A204.1 (cell line): Measurements from ENCODE around the gene ADAM11.

ENCODE experiments used
- FAIRE-seq: peaks from 2 replicates; lab custom pipeline; 2012; peaks lifted over from hg19 to GRCh38; lab: Jason Lieb, UNC

Gene ADAM11

DNA sequence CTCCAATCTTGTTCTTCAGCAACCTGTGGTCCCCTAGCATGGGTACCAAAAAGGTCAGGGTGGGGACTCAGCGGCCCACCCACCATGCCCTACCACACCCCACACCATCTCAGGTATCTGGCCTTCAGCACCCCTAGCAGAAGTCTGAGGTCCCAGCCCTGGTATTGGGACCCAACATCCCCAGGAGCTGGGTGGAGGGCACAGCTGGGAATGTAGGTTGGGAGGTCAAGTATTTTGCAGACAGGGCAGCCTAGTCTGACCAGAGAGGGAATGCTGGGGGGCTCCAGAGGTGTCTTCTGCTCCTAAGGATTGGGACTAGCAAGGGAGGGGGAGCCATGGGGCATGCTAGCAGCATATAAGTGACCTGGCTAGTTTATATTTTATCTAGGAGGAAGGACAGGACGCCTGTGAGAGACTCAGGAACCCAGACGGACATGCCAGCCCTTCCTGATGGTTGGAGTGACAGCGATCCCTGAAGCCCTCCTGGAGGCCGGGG, 822 bp upstream of the ADAM11 start:
- FAIRE-seq = no peak

DNA sequence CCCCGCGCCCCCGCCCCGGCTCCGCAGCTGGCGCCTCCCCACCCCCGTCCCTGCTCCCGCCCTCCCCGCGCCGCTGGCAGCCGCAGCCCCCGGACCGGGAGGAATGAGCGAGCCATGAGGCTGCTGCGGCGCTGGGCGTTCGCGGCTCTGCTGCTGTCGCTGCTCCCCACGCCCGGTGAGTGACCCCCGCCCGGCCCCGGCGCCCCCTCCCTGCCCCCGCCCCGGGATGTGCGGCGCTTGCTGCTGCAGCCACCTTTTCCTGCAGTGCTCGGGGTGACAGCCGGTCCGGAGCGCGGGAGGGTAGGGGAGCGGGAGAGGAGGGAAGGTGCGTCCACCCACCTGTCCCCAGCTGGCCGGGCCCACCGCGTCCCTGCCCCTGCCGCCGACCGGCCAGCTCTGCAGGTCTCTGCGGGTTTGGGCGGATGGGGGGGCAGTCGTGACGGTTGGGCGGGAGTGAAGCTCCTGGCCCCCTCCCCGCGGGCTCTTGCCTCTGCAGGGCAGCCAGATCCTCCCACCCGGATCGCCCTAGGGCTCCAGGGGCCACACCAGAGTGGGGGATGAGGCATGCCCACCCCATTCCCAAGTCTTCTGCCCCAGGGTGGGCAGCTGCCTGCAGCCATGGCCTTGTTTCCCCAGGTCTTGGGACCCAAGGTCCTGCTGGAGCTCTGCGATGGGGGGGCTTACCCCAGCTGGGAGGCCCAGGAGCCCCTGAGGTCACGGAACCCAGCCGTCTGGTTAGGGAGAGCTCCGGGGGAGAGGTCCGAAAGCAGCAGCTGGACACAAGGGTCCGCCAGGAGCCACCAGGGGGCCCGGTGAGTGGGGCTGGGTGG, 513 bp downstream of the ADAM11 start:
- no peak for FAIRE-seq

DNA sequence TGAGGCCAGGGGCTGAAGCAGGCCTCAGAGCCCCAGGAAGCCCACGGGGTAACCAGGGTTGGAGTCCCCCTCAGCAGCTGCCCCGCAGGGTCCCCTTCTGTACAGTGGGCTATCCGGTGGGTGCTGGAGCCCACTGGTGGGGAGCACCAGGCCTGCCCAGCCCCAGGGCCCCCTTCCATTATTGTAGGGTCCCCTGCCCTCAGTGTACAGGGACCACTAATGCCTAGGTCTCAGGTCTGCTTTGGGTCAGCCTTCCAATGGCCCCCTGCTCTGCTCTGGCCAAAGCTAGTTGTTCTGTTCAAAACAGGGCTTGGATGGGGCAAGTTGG, 1.1 kb downstream of the ADAM11 start:
- FAIRE-seq = no peak

DNA sequence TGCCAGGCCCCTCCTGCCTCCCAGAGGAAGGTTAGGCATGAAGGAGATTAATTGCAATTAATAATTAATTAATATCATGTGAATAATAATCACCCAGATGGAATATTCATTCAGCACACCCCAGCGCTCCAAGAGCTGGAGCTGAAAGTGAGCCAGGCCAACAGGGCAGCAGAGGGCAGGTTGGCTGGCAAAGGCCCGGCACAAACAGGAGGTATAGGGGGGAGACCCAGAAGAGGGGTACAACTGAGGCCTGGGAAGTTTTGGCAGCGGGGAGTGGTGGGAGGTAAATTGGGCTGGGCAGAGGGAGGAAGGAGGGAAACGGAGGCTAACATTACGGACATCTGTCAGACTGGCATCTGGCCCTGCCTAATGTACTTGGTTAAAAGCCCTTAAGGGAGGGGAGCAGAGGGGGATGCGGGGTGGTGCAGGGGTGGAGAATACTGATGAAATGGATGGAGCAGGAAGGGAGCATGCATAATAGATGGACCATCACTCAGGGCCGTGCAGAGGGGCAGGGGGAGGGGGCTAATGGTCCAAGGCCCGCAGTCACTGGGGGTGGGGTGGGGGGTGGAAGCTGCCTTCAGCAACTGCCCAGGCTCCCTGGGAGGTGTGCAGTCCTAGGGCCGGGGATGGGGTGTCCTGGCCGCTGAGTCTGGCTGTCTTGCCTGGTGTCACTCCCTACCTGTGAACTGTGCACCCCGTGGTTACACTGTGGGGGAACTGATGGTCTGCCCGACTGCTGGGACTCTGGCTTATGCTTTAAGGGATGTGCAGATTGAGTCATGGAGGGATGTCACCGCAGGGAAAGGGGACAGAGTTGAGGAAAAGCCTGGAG, 1.9 kb downstream of the ADAM11 start:
- no peak for FAIRE-seq

- FAIRE-seq = no peak
These were observed 3.4 kb downstream of the ADAM11 start for GRCh38 chr17:44761932-44762810.

DNA sequence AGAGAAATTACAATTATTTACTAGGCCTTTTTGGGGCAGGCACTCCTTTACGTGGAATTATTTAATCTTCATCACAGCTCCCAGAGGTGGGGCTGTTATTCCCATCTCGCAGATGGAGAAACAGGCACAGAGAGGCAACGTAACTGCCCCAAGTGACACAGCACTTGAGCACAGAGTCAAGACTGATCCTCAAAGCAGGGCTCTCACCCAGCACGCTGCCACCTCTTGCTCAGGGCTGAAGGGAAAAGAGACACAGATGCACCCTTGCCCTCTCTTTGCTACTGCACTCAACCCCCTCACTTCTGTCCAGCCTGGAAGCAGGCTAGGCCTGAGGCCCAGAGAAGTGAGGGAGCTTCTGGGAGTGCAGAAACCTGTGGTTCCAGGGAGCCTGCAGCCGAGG, 4.4 kb downstream of the ADAM11 start:
- FAIRE-seq = no peak

DNA sequence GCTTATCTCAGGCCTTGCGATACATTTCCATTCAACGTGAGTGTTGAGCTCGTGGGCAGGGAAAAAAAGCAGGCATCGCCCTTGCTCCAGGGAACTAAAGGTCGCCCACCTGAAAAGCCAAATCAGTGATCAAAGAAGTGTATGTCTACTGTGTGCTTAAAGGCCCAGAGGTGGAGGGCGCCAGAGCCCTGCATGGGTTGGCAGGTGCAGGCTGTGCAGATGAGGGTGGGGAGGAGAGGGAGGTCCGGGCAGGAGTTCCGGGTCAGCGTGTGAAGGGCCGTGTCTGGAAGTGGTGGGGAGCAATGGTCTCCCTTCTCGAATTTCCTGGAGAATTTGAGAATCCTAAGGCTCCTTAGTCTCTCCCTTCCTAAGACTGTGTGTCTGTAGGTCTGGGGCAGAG, 7.2 kb downstream of the ADAM11 start:
- FAIRE-seq = no peak

DNA sequence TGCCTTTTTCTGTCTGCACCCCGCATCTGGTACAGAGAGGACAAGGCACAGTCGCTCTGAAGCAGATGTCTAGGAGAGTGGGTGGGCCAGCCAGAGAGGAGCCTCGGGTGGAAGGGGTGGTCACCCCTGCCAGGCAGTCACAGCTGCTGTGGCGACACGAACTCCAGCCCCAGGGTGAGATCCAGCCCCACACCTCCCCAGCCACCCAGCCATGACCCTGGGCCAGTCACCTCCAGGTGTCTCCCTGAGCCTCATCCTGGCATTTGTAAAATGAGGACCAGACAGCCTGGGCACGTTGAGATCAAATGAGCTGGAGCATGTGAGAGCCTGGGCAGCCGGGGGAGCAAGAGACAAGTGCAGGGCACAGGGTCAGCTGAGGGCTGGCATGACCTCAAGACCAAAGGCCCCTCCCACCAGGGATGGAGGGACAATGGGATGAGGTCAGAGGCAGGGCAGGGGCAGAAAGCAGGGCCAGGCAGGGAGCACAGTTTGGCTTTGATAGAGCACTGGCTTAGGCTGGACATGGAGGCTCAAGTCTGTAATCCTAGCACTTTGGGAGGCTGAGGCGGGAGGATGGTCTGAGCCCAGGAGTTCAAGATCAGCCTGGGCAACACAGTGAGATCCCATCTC, 7.7 kb downstream of the ADAM11 start:
- no peak for FAIRE-seq

GRCh38 chr17:44767493-44767892, 8.7 kb downstream of the ADAM11 start:
- no peak for FAIRE-seq

GRCh38 chr17:44768505-44769142, 9.8 kb downstream of the ADAM11 start:
- no peak for FAIRE-seq

DNA sequence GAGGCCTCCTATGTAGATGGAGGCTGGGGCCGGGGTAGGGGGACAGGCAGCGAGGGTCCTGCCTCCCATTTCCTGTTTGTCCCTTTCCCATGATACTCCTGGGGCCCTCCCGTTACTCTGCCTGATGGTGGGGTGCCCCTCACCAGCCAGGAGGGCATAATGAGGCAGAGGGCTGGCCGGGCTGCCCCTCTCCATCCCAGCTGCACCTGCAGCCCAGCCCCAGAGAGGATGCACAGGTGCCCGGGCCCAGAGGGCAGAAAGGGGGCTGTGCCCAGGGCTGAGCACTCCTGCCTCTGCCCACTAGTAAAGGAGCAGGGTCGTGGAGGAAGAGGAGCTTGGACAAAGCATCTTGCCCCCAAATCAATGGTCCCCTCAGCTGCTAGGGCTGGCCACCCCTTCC, 10.4 kb downstream of the ADAM11 start:
- FAIRE-seq = no peak

- no peak for FAIRE-seq
These were observed 10.9 kb downstream of the ADAM11 start for GRCh38 chr17:44769647-44770084.

DNA sequence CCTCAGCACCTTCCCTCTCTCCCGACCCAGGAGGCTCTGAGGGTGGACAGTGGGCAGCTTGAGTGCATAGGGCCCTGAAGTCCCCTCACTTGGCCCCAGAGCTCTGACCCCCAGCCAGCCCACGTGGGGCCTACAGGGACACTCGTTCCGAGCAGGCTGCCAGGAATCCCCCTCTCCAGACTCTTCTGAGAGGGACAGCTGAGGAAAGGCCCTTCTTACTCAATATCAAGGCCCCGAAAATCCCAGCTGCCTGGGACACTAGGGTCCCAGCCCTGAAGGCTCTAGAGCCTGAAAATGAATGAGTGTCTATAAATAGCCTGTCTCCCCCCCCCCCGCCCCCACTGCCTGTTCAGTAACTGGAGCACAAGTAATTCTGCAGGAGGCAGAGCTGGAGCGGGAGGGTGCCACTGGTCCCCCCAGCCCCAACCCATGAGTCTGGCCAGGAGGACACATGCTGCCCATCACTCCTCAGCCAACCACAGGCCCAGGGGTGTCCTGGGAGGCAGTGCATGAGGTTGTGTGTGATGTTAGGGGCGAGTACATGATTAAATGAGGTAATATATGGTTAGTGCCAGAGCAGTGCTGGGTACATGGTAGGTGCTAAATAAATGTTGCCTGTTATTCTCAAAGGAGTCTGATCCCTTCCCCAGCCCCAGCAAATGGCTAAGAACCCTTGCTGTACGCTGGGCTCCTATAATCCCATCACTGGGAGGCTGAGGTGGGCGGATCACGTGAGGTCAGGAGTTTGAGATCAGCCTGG, 11.6 kb downstream of the ADAM11 start:
- no peak for FAIRE-seq

GRCh38 chr17:44772308-44773045, 13.7 kb downstream of the ADAM11 start:
- FAIRE-seq = no peak

DNA sequence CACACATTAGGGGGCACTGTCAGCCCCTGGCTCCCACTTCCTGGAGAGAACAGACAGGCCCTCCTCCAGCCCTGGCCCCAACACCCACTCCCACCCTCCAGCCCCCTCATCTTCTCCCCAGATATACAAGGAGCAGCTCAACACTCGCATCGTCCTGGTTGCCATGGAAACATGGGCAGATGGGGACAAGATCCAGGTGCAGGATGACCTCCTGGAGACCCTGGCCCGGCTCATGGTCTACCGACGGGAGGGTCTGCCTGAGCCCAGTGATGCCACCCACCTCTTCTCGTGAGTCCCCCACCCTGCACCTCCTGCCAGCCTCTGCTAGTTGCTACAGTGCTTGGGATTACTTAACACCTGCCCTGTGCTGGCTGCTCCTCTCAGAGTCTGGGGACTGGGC, 14.4 kb downstream of the ADAM11 start:
- no peak for FAIRE-seq

DNA sequence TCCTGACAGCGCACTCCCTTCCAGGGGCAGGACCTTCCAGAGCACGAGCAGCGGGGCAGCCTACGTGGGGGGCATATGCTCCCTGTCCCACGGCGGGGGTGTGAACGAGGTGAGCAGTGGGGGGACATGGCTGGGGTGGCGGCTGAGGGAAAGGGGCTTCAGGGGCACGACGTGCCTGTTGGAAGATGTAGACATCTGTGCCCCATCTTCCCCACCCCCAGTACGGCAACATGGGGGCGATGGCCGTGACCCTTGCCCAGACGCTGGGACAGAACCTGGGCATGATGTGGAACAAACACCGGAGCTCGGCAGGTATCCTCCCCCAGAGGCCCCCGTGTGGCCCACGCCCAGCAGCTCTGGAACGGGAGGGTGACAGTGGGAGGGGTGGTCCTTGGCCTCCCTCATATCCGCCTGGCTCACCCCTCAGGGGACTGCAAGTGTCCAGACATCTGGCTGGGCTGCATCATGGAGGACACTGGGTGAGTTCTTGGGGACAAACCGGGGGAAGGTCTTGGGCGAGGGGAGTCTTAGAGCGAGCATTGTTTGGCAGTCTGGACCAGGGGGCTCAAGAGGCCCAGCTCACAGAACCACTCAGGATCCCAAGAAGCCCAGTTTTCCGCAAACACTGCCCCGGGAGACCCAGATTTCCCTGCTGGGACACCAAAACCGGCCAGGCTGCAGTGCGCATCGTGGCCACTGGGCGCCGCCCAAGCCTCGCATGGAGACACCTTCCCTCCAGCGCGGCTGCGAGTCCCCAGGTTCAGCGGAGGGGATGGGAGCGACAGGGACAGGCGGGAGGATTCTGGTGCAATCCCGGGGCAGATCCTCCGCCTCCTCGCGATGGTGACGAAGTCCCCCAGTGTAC, 15.7 kb downstream of the ADAM11 start:
- no peak for FAIRE-seq

- peak; percentile 96 for FAIRE-seq
These were observed 16.5 kb downstream of the ADAM11 start for GRCh38 chr17:44775136-44775837.
